Ectodermal cell (in vitro differentiated cells): ENCODE measurements around the gene CSNK1G2.

Experiments
- H3K27ac ChIP-seq: 2 replicates; pipeline ENCODE4 v1.7.0; 2013; ENCODE audit warnings: mild to moderate bottlenecking, low read depth, low read length; ENCODE audit not compliant: insufficient read depth, poor library complexity, severe bottlenecking
- H3K27me3 ChIP-seq: 2 replicates; pipeline ENCODE4 v1.7.0; 2013; ENCODE audit warnings: mild to moderate bottlenecking, low read length; ENCODE audit not compliant: insufficient read depth, control insufficient read depth, poor library complexity, severe bottlenecking
- H3K36me3 ChIP-seq: one replicate; pipeline ENCODE4 v1.7.0; 2013; ENCODE audit warnings: low read length; ENCODE audit not compliant: control insufficient read depth, insufficient read depth
- H3K4me1 ChIP-seq: one replicate; pipeline ENCODE4 v1.7.0; 2013; ENCODE audit warnings: low read length; ENCODE audit not compliant: control insufficient read depth, insufficient read depth
- H3K4me3 ChIP-seq: 2 replicates; pipeline ENCODE4 v1.7.0; 2013; ENCODE audit warnings: low read depth, low read length, control low read depth; ENCODE audit not compliant: insufficient read depth
- H3K9me3 ChIP-seq: 2 replicates; pipeline ENCODE4 v1.7.0; 2013; ENCODE audit warnings: mild to moderate bottlenecking, low read length, moderate library complexity; ENCODE audit not compliant: control insufficient read depth
- WGBS, 2 experiments: methylation state at CpG; one replicate each; pipeline ENCODE4 v1.1.7; 2013; ENCODE audit warnings: missing lambda C conversion rate in 2 of 2; 5-methylcytosine and 5-hydroxymethylcytosine counted together

The CSNK1G2 gene

GRCh38 chr19:2016041-2016807 lies 75.3 kb downstream of the CSNK1G2 start:
- Histone ChIP-seq H3K27me3 (no peaks in the 10 kb centered on the region), H3K4me1 (peaks cover 21% of the 10 kb centered on the region), H3K4me3 (peak overlapping the region; percentile 6), H3K27ac (no peak overlapping the region), H3K9me3 (peaks cover 2% of the 10 kb centered on the region), H3K36me3 (no peaks in the 10 kb centered on the region)
- 84 to 85% methylated on average over 23 of the region's 23 CpGs for WGBS, 2 experiments

DNA sequence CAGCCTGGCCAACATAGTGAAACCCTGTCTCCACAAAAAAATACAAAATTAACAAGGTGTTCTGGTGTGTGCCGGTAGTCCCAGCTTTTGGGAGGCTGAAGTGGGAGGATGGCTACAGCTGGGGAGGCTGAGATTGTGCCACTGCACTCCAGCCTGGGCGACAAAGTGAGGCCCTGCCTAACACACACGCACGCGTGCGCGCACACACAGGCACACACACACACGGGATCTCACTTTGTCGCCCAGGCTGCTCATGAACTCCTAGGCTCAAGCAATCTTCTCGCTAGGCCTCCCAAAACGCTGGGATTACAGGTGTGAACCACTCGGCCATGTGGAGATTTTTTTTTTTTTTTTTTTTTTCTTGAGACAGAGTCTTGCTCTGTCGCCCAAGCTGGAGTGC lies 77.8 kb downstream of the CSNK1G2 start:
- Histone ChIP-seq H3K36me3 (no peaks in the 10 kb centered on the region), H3K9me3 (peaks cover 2% of the 10 kb centered on the region), H3K27me3 (no peaks in the 10 kb centered on the region), H3K4me1 (peaks cover 11% of the 10 kb centered on the region), H3K4me3 (no peak overlapping the region), H3K27ac (no peak overlapping the region)
- WGBS, 2 experiments, result 92 to 94% methylated on average over 12 of the region's 13 CpGs

DNA sequence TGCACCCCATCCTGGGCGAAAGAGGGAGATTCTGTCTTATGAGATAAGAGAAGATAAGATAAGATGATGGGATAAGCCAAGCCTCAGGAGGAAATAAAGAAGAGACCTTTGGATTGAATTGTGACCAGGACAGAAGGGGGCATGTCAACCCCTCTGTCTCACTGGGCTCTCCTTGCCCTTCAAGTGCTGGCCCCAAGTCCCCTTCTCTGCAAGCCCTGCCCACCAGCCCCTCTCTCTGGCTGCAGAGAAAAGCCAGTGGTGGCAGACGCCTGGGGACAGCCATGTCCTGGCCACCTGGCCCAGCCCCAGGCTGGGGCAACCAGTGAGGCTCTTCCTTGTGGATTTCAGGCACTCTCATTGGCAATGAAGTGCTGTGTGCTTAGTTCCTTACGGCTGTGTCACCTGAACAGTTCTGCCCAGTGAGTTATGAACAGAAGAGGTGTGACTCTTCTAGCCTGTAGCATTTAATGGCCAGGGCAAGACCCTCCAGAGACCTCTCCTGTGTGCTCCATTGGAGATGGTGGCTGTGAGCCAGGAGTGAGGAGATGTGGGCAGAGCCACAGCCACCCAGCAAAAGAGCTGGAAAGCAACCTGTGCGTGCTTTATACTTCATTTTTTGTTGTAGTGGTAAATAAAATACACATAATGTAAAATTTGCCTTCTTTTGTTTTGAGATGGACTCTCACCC lies 80.6 kb downstream of the CSNK1G2 start:
- Histone ChIP-seq H3K4me3 (no peak overlapping the region), H3K27me3 (no peaks in the 10 kb centered on the region), H3K27ac (no peak overlapping the region), H3K9me3 (no peaks in the 10 kb centered on the region), H3K4me1 (no peaks in the 10 kb centered on the region), H3K36me3 (no peaks in the 10 kb centered on the region)
- 77 to 80% methylated on average over 3 of the region's 4 CpGs for WGBS, 2 experiments

GRCh38 chr19:2022289-2022688 lies 81.3 kb downstream of the CSNK1G2 start:
- Histone ChIP-seq H3K36me3 (no peaks in the 10 kb centered on the region), H3K4me1 (no peaks in the 10 kb centered on the region), H3K27me3 (no peaks in the 10 kb centered on the region), H3K9me3 (no peaks in the 10 kb centered on the region), H3K4me3 (no peak overlapping the region), H3K27ac (no peak overlapping the region)
- WGBS, 2 experiments, result 95 to 98% methylated on average over 2 of the region's 2 CpGs

GRCh38 chr19:2026770-2027169 lies 85.8 kb downstream of the CSNK1G2 start:
- H3K9me3 ChIP-seq, result no peaks in the 10 kb centered on the region
- no peak overlapping the region for H3K4me3 ChIP-seq
- no peaks in the 10 kb centered on the region for H3K36me3 ChIP-seq
- 93 to 95% methylated on average over 10 of the region's 10 CpGs for WGBS, 2 experiments
- no peaks in the 10 kb centered on the region for H3K4me1 ChIP-seq
- no peak overlapping the region for H3K27ac ChIP-seq
- H3K27me3 ChIP-seq, result no peaks in the 10 kb centered on the region

DNA sequence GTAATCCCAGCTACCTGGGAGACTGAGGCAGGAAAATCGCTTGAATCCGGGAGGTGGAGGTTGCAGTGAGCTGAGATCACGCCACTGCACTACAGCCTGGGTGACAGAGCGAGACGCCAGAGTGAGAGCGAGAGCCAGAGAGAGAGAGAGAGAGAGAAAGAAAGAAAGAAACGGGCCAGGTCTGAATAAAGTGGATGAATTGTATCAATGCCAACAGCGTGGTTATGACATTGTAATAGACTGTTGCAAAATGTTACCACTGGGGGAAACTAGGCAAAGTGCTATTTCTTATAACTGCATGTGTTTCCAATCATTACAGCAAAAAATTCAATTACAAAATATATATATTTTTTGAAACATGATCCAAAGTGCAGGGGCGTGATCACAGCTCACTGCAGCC lies 86.4 kb downstream of the CSNK1G2 start:
- WGBS, 2 experiments, result 90 to 91% methylated on average over 9 of the region's 9 CpGs
- Histone ChIP-seq H3K4me3 (no peak overlapping the region), H3K36me3 (no peaks in the 10 kb centered on the region), H3K9me3 (no peaks in the 10 kb centered on the region), H3K4me1 (peaks cover 6% of the 10 kb centered on the region), H3K27me3 (no peaks in the 10 kb centered on the region), H3K27ac (no peak overlapping the region)
